Measurements from ENCODE around the gene COP1.

The COP1 gene

GRCh38 chr1:175947771-175948170, 259.3 kb downstream of the COP1 start:
- no peak for DNase-seq

- DNase-seq: no peak
These were observed 262.5 kb downstream of the COP1 start for GRCh38 chr1:175944591-175944990.

- DNase-seq: no peak
These were observed 265.9 kb downstream of the COP1 start for GRCh38 chr1:175941164-175941563.

DNA sequence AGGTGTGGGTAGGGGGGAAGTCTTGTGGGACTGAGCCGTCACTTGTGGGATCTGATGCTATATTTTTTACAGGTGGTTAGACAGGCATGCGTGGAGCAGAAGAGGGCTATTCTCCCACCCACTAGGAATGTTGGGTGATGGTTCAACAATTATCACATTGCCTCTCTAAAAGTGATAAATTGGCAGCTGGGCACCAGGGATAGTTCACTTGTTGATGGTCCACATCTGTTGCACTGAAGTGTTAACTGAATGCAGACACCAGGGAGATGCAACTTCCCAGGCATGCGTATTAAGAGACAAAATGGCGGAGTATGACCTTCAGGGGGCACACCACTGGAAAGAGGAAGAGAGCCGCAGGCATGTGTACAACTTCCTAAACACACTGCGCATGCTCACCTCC, 270.4 kb downstream of the COP1 start:
- DNase-seq: no peak

- no peak for DNase-seq
These were observed 271.4 kb downstream of the COP1 start for GRCh38 chr1:175935566-175936115.

GRCh38 chr1:175935166-175935565, 271.9 kb downstream of the COP1 start:
- no peak for DNase-seq

- no peak for DNase-seq
These were observed 273.3 kb downstream of the COP1 start for GRCh38 chr1:175933801-175934200.

GRCh38 chr1:175927944-175928343, 279.1 kb downstream of the COP1 start:
- no peak for DNase-seq

DNA sequence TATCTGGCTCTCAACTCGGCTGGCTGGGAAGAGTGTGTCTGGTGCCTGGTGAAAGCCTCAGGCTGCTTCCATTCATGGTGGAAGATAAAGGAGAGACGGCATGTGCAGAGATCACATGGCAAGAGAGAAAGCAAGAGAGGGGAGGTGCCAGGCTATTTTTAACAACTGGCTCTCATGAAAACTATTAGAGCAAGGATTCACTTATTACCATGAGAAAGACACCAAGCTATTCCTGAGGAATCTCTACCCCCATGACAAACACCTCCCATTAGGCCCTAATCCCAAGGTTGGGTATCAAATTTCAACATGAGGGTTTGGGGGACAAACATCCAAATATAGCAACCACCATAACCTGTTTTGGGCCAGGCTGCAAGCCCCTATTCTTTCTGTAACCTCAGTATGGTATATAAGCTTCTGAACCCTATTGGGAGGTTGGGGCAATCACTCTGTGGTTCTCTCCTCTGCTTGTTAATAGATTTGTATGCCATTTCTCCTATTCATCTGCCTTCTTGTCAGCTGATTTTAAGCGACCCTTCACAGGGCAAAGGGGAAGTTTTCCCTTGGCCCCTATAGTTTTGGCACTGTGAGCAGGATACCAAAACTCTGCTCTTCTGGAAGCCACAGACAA, 284.7 kb downstream of the COP1 start:
- no peak for DNase-seq

GRCh38 chr1:175920381-175920780, 286.7 kb downstream of the COP1 start:
- DNase-seq: no peak

DNA sequence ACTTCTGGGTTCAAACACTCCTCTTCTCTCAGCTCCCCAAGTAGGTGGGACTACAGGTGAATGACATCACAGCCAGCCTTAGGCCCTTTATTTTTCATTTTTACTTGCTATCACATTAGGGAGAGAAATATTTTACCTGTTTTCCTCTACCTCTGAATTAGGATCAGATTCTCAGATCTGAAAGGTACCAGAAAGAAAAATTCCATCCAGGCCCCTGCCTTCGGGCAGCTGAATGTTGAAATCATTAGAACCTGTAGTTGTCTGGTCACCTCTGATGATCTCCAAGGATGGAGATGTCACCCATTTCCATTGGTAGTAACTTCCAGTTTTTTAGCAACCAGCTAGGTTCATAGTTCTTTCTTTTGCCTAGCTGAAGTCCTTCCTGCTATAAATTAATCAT, 288.1 kb downstream of the COP1 start:
- DNase-seq: no peak

- no peak for DNase-seq
These were observed 288.7 kb downstream of the COP1 start for GRCh38 chr1:175918364-175918801.

DNA sequence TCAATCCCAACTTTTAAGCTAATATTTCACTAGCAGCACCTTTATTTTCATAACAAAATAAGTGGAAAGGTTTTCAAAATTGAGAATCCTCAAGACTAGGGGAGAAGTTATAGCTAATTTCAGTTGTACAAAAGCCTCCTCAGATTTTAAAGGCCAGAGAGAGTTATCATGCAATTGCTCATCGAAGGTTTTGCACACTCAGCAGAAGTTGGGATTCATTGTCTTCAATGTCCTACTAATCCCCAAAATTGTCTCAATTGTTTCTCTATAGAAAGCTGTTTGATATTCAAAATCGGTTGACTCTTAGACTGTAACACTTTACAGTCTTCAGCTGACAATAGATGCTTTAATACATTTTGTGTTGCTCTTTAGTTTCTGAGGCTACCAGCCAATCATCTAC, 293.0 kb downstream of the COP1 start:
- DNase-seq: no peak

- no peak for DNase-seq
These were observed 295.9 kb downstream of the COP1 start for GRCh38 chr1:175911138-175911537.

GRCh38 chr1:175906370-175906769, 300.7 kb downstream of the COP1 start:
- DNase-seq: no peak

DNA sequence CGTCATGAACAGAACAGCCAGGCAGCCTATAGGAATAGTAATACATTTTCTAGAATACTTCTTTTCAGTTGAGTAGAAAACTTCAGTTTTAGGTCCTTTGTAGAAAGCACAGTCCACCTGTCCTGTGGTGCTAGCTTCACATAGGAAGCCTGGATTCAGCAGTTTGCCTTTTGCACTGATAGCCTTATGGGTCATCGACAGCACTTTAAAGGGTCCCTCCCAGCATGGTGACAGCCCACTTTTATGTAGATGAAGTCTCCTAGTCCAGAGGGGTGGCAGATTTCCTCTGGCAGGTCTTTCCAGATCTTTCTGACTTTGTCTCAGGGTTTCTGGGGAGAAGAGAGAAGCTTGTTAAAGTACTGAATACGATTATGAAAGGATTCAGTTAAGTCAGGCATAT, 302.3 kb downstream of the COP1 start:
- no peak for DNase-seq

- no peak for DNase-seq
These were observed 304.8 kb downstream of the COP1 start for GRCh38 chr1:175902281-175902680.

GRCh38 chr1:175901076-175901836, 305.8 kb downstream of the COP1 start:
- no peak for DNase-seq

DNA sequence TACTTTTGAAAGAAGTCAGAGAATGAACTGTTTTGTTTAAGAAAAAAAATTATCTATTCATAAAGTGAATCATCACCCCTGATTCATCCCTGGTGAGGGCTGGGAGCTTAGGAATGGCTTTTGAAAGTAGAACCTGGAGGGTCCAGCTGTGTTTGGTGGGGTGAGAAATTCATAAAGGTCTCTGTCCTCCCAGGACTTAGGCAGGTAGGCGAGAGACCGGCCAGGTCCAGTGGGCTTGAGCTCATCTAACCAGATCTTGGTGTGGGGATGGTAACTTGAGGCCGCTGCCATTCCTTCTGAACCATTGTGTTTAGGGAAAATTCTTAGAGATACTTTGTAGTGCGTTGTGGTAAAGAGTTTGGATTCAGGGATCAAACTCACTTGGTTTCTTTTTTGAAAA, 306.9 kb downstream of the COP1 start:
- no peak for DNase-seq

GRCh38 chr1:175895966-175896365, 311.1 kb downstream of the COP1 start:
- DNase-seq: no peak

All from inflammatory macrophage treated with lipopolysaccharide for 4 hours (primary cell).